ENCODE results near the gene CCNT1. TPM values are rescaled to one million over a fixed set of nuclear protein-coding genes. Genes with fewer than 3 reads are reported as not detected.

Gene CCNT1
- total RNA-seq, 1 experiment from 2014 or later, result 53.1 TPM

GRCh38 chr12:48671231-48671856 is 45.2 kb downstream of the CCNT1 start:
- intact Hi-C loops (cut with micrococcal nuclease; ENCODE audit: unreplicated experiment), result no loop called here
- H3K4me3 Mint-ChIP-seq (ENCODE audit: unreplicated experiment), result no peak overlapping the region
- no TSS peak for BruUV-seq (replicated peaks)
- H3K27me3 Mint-ChIP-seq (ENCODE audit: insufficient read depth, unreplicated experiment), result no peaks in the 10 kb centered on the region
- peaks cover 92% of the 10 kb centered on the region for H3K36me3 Mint-ChIP-seq (ENCODE audit: insufficient read depth, unreplicated experiment)
- H3K4me1 Mint-ChIP-seq (ENCODE audit: low read depth, unreplicated experiment), result no peaks in the 10 kb centered on the region
- POLR2A ChIA-PET, result interaction anchor here (0.6 to 0.9 kb wide), 2 partner anchors 117 to 118 kb away, joined by 3 read pairs; partner anchors contain the start of gene ADCY6
- Histone ChIP-seq H3K27me3 (replicated peaks; ENCODE audit: control insufficient read depth, insufficient read depth, low read length) (no peaks in the 10 kb centered on the region), H3K4me1 (no peaks in the 10 kb centered on the region), H3K36me3 (ENCODE audit: control insufficient read depth, insufficient read depth, low read length) (peaks cover 9% of the 10 kb centered on the region), H3K9me3 (no peaks in the 10 kb centered on the region), H3K4me3 (ENCODE audit: low read depth, low read length) (no peak overlapping the region)
- no peak overlapping the region for H3K27ac Mint-ChIP-seq (ENCODE audit: unreplicated experiment)
- DNase-seq, result no peak
- CTCF ChIA-PET, result no interaction called here
- no peaks in the 10 kb centered on the region for H3K9me3 Mint-ChIP-seq (ENCODE audit: unreplicated experiment)
- TF ChIP-seq CTCF (IDR thresholded peaks at IDR 0.05; ENCODE audit: insufficient read depth in 1 of 2, low read depth in 1 of 2, low read length in 1 of 2, severe bottlenecking in 1 of 2, unreplicated experiment in 1 of 2), result no peak

- Mint-ChIP-seq H3K27me3 (ENCODE audit: insufficient read depth, unreplicated experiment) (no peaks in the 10 kb centered on the region), H3K9me3 (ENCODE audit: unreplicated experiment) (no peaks in the 10 kb centered on the region), H3K4me3 (ENCODE audit: unreplicated experiment) (no peak overlapping the region), H3K27ac (ENCODE audit: unreplicated experiment) (no peak overlapping the region), H3K4me1 (ENCODE audit: low read depth, unreplicated experiment) (no peaks in the 10 kb centered on the region), H3K36me3 (ENCODE audit: insufficient read depth, unreplicated experiment) (peaks cover 92% of the 10 kb centered on the region)
- no peak for TF ChIP-seq CTCF (IDR thresholded peaks at IDR 0.05; ENCODE audit: insufficient read depth in 1 of 2, low read depth in 1 of 2, low read length in 1 of 2, severe bottlenecking in 1 of 2, unreplicated experiment in 1 of 2)
- Histone ChIP-seq H3K4me3 (ENCODE audit: low read depth, low read length) (no peak overlapping the region), H3K4me1 (no peaks in the 10 kb centered on the region), H3K9me3 (no peaks in the 10 kb centered on the region), H3K36me3 (ENCODE audit: control insufficient read depth, insufficient read depth, low read length) (peaks cover 9% of the 10 kb centered on the region), H3K27me3 (replicated peaks; ENCODE audit: control insufficient read depth, insufficient read depth, low read length) (no peaks in the 10 kb centered on the region)
- BruUV-seq (replicated peaks), result no TSS peak
- ChIA-PET CTCF (no interaction called here), POLR2A (no interaction called here)
- DNase-seq, result no peak
- intact Hi-C loops (cut with micrococcal nuclease; ENCODE audit: unreplicated experiment), result no loop called here
Observed at GRCh38 chr12:48668996-48669395, 47.5 kb downstream of the CCNT1 start.

- H3K4me3 ChIP-seq (ENCODE audit: low read depth, low read length), result no peak overlapping the region
- DNase-seq, result no peak
- peaks cover 5% of the 10 kb centered on the region; the same call in 1 of the 2 replicates for H3K36me3 ChIP-seq (ENCODE audit: control insufficient read depth, insufficient read depth, low read length)
- H3K27me3 ChIP-seq (replicated peaks; ENCODE audit: control insufficient read depth, insufficient read depth, low read length), result no peaks in the 10 kb centered on the region
- BruUV-seq (replicated peaks), result no TSS peak
- no peaks in the 10 kb centered on the region for H3K4me1 Mint-ChIP-seq (ENCODE audit: low read depth, unreplicated experiment)
- no peaks in the 10 kb centered on the region for H3K9me3 ChIP-seq
- no peak for TF ChIP-seq CTCF (IDR thresholded peaks at IDR 0.05; ENCODE audit: insufficient read depth in 1 of 2, low read depth in 1 of 2, low read length in 1 of 2, severe bottlenecking in 1 of 2, unreplicated experiment in 1 of 2)
- H3K27me3 Mint-ChIP-seq (ENCODE audit: insufficient read depth, unreplicated experiment), result no peaks in the 10 kb centered on the region
- H3K36me3 Mint-ChIP-seq (ENCODE audit: insufficient read depth, unreplicated experiment), result peaks cover 99% of the 10 kb centered on the region
- CTCF ChIA-PET, result no interaction called here
- POLR2A ChIA-PET, result no interaction called here
- H3K4me3 Mint-ChIP-seq (ENCODE audit: unreplicated experiment), result no peak overlapping the region
- no peaks in the 10 kb centered on the region for H3K4me1 ChIP-seq
- H3K9me3 Mint-ChIP-seq (ENCODE audit: unreplicated experiment), result no peaks in the 10 kb centered on the region
- intact Hi-C loops (cut with micrococcal nuclease; ENCODE audit: unreplicated experiment), result no loop called here
- H3K27ac Mint-ChIP-seq (ENCODE audit: unreplicated experiment), result no peak overlapping the region
Observed at GRCh38 chr12:48659863-48660262, 56.6 kb downstream of the CCNT1 start.

All from Caco-2 (cell line).